Fibroblast of mammary gland (primary cell): ENCODE data around the gene DHH.

Source experiments
- DNase-seq: peaks from one replicate; pipeline ENCODE4 v3.0.0-alpha.2; 2010; ENCODE audit warnings: low read depth
- H3K4me3 ChIP-seq: 2 replicates; pipeline ENCODE4 v1.5.1; 2011; ENCODE audit warnings: low read depth, mild to moderate bottlenecking, low read length, moderate library complexity; ENCODE audit not compliant: control insufficient read depth
- CTCF ChIP-seq: conservative IDR thresholded peaks from 2 replicates; pipeline ENCODE4 v1.5.1; 2011; ENCODE audit warnings: low read depth, low read length, inconsistent platforms; ENCODE audit not compliant: control insufficient read depth, insufficient read depth

The DHH gene

GRCh38 chr12:49043241-49043640 is 51.4 kb downstream of the DHH start:
- no peak overlapping the region for H3K4me3 ChIP-seq
- TF ChIP-seq CTCF: no peak
- DNase-seq: no peak

GRCh38 chr12:49041881-49042484 is 52.6 kb downstream of the DHH start:
- DNase-seq: no peak
- no peak overlapping the region for H3K4me3 ChIP-seq
- no peak for TF ChIP-seq CTCF

GRCh38 chr12:49041036-49041880 is 53.3 kb downstream of the DHH start:
- TF ChIP-seq CTCF: no peak
- no peak for DNase-seq
- H3K4me3 ChIP-seq: no peak overlapping the region

GRCh38 chr12:49040364-49040855 is 54.2 kb downstream of the DHH start:
- TF ChIP-seq CTCF: no peak
- no peak overlapping the region for H3K4me3 ChIP-seq
- DNase-seq: no peak

GRCh38 chr12:49039421-49040363 is 54.9 kb downstream of the DHH start:
- H3K4me3 ChIP-seq: no peak overlapping the region
- DNase-seq: no peak
- TF ChIP-seq CTCF: no peak

- DNase-seq: no peak
- TF ChIP-seq CTCF: no peak
- no peak overlapping the region for H3K4me3 ChIP-seq
Measured at GRCh38 chr12:49038291-49038955, 56.2 kb downstream of the DHH start.
